GM19025 (cell line): ENCODE results near the gene BARX2.

Experiments used
- ATAC-seq: cut with Tn5 transposase; IDR thresholded peaks from one replicate; pipeline ENCODE4 v1.9.1; 2021; ENCODE audit warnings: mild to moderate bottlenecking, low read depth, moderate library complexity; ENCODE audit not compliant: unreplicated experiment

The BARX2 gene

DNA sequence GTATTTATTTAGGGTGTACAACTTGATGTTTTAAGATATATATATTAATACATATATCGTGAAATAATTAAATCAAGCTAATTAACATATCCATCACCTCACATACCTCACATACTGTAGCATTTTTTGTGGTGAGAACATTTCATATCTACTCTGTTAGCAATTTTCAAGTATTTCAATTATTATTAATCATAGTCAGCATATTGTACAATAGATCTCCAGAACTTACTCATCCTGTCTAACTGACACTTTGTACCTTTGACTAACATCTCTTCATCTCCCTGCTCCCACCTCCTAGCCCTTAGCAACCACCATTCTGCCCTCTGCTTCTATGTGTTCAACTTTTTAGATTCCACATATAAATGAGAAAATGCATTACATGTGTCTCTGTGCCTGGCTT, 108.4 kb downstream of the BARX2 start:
- ATAC-seq, result no peak

DNA sequence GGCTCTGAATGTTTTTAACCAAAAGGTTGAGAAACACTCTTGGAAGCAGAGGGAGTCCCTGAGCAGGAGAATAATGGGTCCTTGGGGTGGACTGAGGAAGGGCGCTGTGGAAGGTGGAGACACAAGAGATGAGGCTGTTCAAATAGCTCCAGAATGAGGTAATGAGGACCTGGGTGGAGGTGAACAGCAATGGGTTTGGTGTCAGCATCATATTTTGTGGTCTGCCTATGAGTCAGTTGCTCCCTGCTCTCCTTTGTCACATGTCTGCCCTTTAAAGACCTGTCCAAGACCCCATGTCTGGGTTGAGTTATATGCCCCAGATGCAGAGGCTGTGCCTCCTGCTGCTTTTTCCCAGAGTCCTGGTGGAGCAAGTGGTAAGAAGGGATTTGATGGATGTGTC, 113.6 kb downstream of the BARX2 start:
- no peak for ATAC-seq

- ATAC-seq, result no peak
Observed at GRCh38 chr11:129490004-129490403, 114.4 kb downstream of the BARX2 start.

DNA sequence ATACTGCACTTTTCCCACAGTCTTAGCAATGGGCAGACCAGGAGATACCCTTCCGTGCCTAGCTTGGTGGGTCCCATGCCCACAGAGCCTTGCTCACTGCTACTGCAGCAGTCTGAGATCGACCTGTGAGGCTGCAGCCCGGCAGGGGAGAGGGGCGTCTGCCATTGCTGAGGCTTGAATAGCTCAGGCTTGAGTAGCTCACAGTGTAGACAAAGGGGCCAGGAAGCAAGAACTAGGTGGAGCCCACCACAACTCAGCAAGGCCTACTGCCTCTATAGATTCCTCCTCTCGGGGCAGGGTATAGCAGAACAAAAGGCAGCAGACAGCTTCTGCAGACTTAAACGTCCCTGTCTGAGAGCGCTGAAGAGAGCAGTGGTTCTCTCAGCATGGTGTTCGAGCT, 118.1 kb downstream of the BARX2 start:
- no peak for ATAC-seq
